CD4-positive, alpha-beta T cell (primary cell): ENCODE results near the gene ATP11A. TPM values are rescaled to one million over a fixed set of nuclear protein-coding genes. Genes with fewer than 3 reads are reported as not detected.

Source experiments
- ATAC-seq: fragments of 200-7000 bp; cut with Tn5 transposase; one replicate; pipeline ENCODE4 v1.10.0; 2022; ENCODE audit warnings: mild to moderate bottlenecking; ENCODE audit not compliant: poor library complexity
- CTCF ChIA-PET: fragments of 350-600 bp; sonication (Branson Sonifier 250); formaldehyde crosslinking; loops from one replicate; lab custom pipeline; 2021; ENCODE audit warnings: antibody characterized with exemption, inconsistent platforms; lab: Charles Lee
- POLR2A ChIA-PET: fragments of 350-600 bp; sonication (Branson Sonifier 250); formaldehyde crosslinking; loops from one replicate; lab custom pipeline; 2021; ENCODE audit warnings: antibody characterized with exemption, inconsistent platforms; lab: Charles Lee
- DNase-seq, 14 experiments: peaks; one replicate each; pipeline ENCODE4 v3.0.0-alpha.2; 2013 to 2020; ENCODE audit warnings: mixed read lengths in 2 of 14
- H3K27ac ChIP-seq, 2 donors: one replicate each; pipeline versions ENCODE4 v1.5.1 to v1.7.0; 2013; ENCODE audit warnings: low read length in 2 of 2, low read depth in 1 of 2, mild to moderate bottlenecking in 1 of 2
- H3K27me3 ChIP-seq, 2 experiments: 1 replicate in 1 of 2; 2 replicates in 1 of 2; pipeline versions ENCODE4 v1.6.1 to v1.7.0; 2013; ENCODE audit warnings: low read length in 2 of 2, control low read depth in 1 of 2, mild to moderate bottlenecking in 1 of 2, moderate library complexity in 1 of 2; ENCODE audit not compliant: insufficient read depth in 2 of 2, control insufficient read depth in 1 of 2
- H3K36me3 ChIP-seq: one replicate; pipeline ENCODE4 v1.6.1; 2013; ENCODE audit warnings: low read length, control low read depth; ENCODE audit not compliant: insufficient read depth
- H3K4me1 ChIP-seq: one replicate; pipeline ENCODE4 v1.6.1; 2013; ENCODE audit warnings: low read length, control low read depth; ENCODE audit not compliant: insufficient read depth
- H3K4me3 ChIP-seq: one replicate; pipeline ENCODE4 v1.5.1; 2013; ENCODE audit warnings: mild to moderate bottlenecking, low read length, moderate library complexity
- H3K9me3 ChIP-seq, 2 experiments: 1 replicate in 1 of 2; 2 replicates in 1 of 2; pipeline versions ENCODE4 v1.6.1 to v1.7.0; 2013; ENCODE audit warnings: low read length in 2 of 2, mild to moderate bottlenecking in 2 of 2, control low read depth in 1 of 2, moderate library complexity in 1 of 2; ENCODE audit not compliant: control insufficient read depth in 1 of 2, insufficient read depth in 1 of 2
- H3K27ac Mint-ChIP-seq: one replicate; pipeline ENCODE4 v1.8.0; 2020; ENCODE audit warnings: mixed read lengths
- H3K27me3 Mint-ChIP-seq: one replicate; pipeline ENCODE4 v1.8.0; 2021; ENCODE audit warnings: mixed read lengths
- H3K36me3 Mint-ChIP-seq: one replicate; pipeline ENCODE4 v1.8.0; 2021; ENCODE audit warnings: low read depth, mixed read lengths
- H3K4me1 Mint-ChIP-seq: one replicate; pipeline ENCODE4 v1.8.0; 2021; ENCODE audit warnings: low read depth, mixed read lengths
- H3K4me3 Mint-ChIP-seq: one replicate; pipeline ENCODE4 v1.8.0; 2020; ENCODE audit warnings: mild to moderate bottlenecking, mixed read lengths
- H3K9me3 Mint-ChIP-seq: one replicate; pipeline ENCODE4 v1.8.0; 2020; ENCODE audit warnings: mixed read lengths
- intact Hi-C, 2 experiments: fragments of 100-400 bp; cut with DNase I in 1 of 2; cut with micrococcal nuclease in 1 of 2; formaldehyde crosslinking; loops; one replicate each; pipeline versions ENCODE4 v1.15.1 to v1.9.0; 2023 to 2025; cut with DNase I, micrococcal nuclease
- total RNA-seq, 174 experiments: library from RNA in 2 of 174; stranded (reverse) in 2 of 174; gene quantifications; one replicate each; pipeline ENCODE4 v1.2.3 and lab custom pipeline; 2021 to 2026
- TF ChIP-seq, protein P1 (sequence below): fragments of 200-600 bp; IDR thresholded peaks from one replicate; pipeline ENCODE4 v1.8.0; 2022; ENCODE audit warnings: antibody characterized with exemption, mild to moderate bottlenecking

ATP11A gene
- total RNA-seq, 2 experiments from 2014 or later = 56.7 to 66.8 TPM

DNA sequence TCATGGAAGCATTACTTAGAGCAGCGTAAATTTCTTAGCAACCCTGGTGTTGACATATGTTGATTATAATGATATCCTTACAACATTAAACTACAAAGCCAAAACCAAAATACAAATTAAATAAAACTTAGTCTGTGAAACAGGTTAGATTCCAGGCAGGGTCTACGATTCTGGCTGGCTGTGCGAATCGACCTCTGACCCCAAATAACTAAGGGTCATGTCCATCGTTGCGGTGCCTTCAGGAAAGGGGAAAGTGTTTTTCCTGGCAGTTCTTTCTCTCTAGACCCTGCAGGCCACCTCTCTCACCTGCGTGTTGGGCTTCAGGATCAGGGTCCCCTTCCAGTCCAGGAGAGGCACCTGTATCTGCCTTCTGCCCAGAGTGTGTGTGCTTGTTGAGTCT, 66.2 kb downstream of the ATP11A start:
- peaks cover 41% of the 10 kb centered on the region for H3K4me1 Mint-ChIP-seq
- Histone ChIP-seq H3K4me3 (no peak overlapping the region), H3K4me1 (peaks cover 14% of the 10 kb centered on the region), H3K27me3 (no peaks in the 10 kb centered on the region), H3K36me3 (peaks cover 5% of the 10 kb centered on the region), H3K9me3 (no peaks in the 10 kb centered on the region), H3K27ac (no peak overlapping the region)
- CTCF ChIA-PET = no interaction called here
- no peaks in the 10 kb centered on the region for H3K27me3 Mint-ChIP-seq
- H3K4me3 Mint-ChIP-seq = no peak overlapping the region
- no peak overlapping the region for H3K27ac Mint-ChIP-seq
- POLR2A ChIA-PET = no interaction called here
- H3K36me3 Mint-ChIP-seq = no peaks in the 10 kb centered on the region
- DNase-seq (no peak), ATAC-seq (no peak)
- TF ChIP-seq, protein P1, sequence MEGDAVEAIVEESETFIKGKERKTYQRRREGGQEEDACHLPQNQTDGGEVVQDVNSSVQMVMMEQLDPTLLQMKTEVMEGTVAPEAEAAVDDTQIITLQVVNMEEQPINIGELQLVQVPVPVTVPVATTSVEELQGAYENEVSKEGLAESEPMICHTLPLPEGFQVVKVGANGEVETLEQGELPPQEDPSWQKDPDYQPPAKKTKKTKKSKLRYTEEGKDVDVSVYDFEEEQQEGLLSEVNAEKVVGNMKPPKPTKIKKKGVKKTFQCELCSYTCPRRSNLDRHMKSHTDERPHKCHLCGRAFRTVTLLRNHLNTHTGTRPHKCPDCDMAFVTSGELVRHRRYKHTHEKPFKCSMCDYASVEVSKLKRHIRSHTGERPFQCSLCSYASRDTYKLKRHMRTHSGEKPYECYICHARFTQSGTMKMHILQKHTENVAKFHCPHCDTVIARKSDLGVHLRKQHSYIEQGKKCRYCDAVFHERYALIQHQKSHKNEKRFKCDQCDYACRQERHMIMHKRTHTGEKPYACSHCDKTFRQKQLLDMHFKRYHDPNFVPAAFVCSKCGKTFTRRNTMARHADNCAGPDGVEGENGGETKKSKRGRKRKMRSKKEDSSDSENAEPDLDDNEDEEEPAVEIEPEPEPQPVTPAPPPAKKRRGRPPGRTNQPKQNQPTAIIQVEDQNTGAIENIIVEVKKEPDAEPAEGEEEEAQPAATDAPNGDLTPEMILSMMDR = no peak
- intact Hi-C loops = no loop called here
- H3K9me3 Mint-ChIP-seq = no peaks in the 10 kb centered on the region

- Histone ChIP-seq H3K4me3 (no peak overlapping the region), H3K27me3 (no peaks in the 10 kb centered on the region), H3K9me3 (no peaks in the 10 kb centered on the region), H3K4me1 (peaks cover 14% of the 10 kb centered on the region), H3K27ac (no peak overlapping the region), H3K36me3 (peaks cover 8% of the 10 kb centered on the region)
- Mint-ChIP-seq H3K9me3 (no peaks in the 10 kb centered on the region), H3K27ac (no peak overlapping the region), H3K36me3 (no peaks in the 10 kb centered on the region), H3K4me1 (peaks cover 41% of the 10 kb centered on the region), H3K27me3 (no peaks in the 10 kb centered on the region), H3K4me3 (no peak overlapping the region)
- intact Hi-C loops = no loop called here
- ChIA-PET CTCF (no interaction called here), POLR2A (no interaction called here)
- TF ChIP-seq, protein P1 = no peak
- no peak for DNase-seq
- ATAC-seq = no peak
Measured at GRCh38 chr13:112756511-112756966, 66.7 kb downstream of the ATP11A start.

DNA sequence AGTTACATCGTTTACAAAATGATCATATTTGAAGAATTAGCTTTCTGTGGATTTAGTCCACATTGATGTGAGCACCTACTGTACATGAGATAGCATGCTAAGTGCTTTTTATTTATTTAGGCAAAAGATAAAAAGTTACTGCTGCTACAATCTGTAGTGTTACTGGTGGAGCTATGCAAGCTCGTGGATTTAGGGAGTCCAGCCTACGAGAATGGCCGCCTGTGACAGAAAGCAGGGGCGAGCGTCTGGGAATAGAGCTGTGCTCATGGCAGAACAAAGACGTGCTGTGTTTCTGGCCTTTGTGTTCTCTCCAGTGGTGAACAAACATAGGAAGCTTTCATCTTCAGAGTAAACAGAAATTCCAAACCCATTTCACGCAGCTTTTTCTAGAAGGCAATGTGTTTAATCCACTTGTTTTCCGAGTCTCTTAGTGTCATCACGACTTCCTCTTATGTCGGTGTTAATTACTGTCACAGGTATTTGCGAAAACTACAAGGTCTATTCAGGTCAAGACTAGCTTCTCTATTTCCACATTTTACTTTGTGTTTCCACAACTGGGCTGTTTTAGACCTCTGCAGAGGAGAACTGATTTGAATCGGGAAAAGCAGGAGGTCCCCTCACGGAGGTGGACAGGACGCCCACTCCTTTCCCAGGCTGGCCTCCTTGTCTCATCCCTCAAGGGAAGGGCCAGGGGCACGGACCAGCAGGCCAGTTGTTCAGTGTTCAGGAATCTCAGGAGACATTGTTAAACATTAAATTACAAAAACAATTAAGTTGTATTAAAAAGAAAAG, 67.3 kb downstream of the ATP11A start:
- DNase-seq = no peak
- Histone ChIP-seq H3K9me3 (no peaks in the 10 kb centered on the region), H3K27me3 (no peaks in the 10 kb centered on the region), H3K4me3 (no peak overlapping the region), H3K4me1 (peaks cover 14% of the 10 kb centered on the region), H3K27ac (no peak overlapping the region), H3K36me3 (peaks cover 8% of the 10 kb centered on the region)
- peaks cover 37% of the 10 kb centered on the region for H3K4me1 Mint-ChIP-seq
- H3K4me3 Mint-ChIP-seq = no peak overlapping the region
- no peaks in the 10 kb centered on the region for H3K27me3 Mint-ChIP-seq
- H3K36me3 Mint-ChIP-seq = no peaks in the 10 kb centered on the region
- intact Hi-C loops = no loop called here
- no peak overlapping the region for H3K27ac Mint-ChIP-seq
- no peak for ATAC-seq
- CTCF ChIA-PET = no interaction called here
- no peaks in the 10 kb centered on the region for H3K9me3 Mint-ChIP-seq
- POLR2A ChIA-PET = no interaction called here
- TF ChIP-seq, protein P1 = no peak
